A549 (cell line): ENCODE data around the gene ZNF205. TPM values are rescaled to one million over a fixed set of nuclear protein-coding genes. Genes with fewer than 3 reads are reported as not detected.

Source experiments
- ATAC-seq, 2 experiments: fragments of 200-7000 bp in 1 of 2; fragments of >200 bp in 1 of 2; cut with Nextera tagmentation in 1 of 2; cut with Tn5 transposase in 1 of 2; 3 replicates each; pipeline versions ENCODE4 v1.8.0 to v1.9.1; 2018 to 2020; ENCODE audit warnings: mild to moderate bottlenecking in 1 of 2, moderate library complexity in 1 of 2
- CTCF ChIA-PET: fragments of 300-600 bp; sonication (Branson Sonifier 250); formaldehyde crosslinking; extraction: SDS; loops from one replicate; lab custom pipeline; 2021; ENCODE audit warnings: antibody characterized with exemption, inconsistent platforms; lab: Yijun Ruan, JAX
- POLR2A ChIA-PET: fragments of 350-600 bp; formaldehyde crosslinking; extraction: SDS; loops from one replicate; lab custom pipeline; 2021; ENCODE audit warnings: antibody characterized with exemption, inconsistent platforms; lab: Yijun Ruan, JAX
- DNase-seq, 2 experiments: peaks; one replicate each; pipeline versions ENCODE4 v3.0.0 to v3.0.0-alpha.2; 2011 to 2016; ENCODE audit warnings: low read depth in 1 of 2, low spot score in 1 of 2
- FAIRE-seq: peaks from 2 replicates; lab custom pipeline; 2011; peaks lifted over from hg19 to GRCh38; lab: Jason Lieb, UNC
- H3K27ac ChIP-seq, 2 experiments: fragments of >200 bp; sonication (Bioruptor Twin); formaldehyde crosslinking; 3 replicates each; pipeline ENCODE4 v1.5.1; 2016 to 2017
- H3K4me1 ChIP-seq: fragments of >200 bp; sonication (Bioruptor Twin); formaldehyde crosslinking; 3 replicates; pipeline ENCODE4 v1.6.1; 2016
- H3K4me2 ChIP-seq: fragments of >200 bp; sonication (Bioruptor Twin); formaldehyde crosslinking; 3 replicates; pipeline ENCODE4 v1.6.1; 2016
- H3K4me3 ChIP-seq: fragments of >200 bp; sonication (Bioruptor Twin); formaldehyde crosslinking; 3 replicates; pipeline ENCODE4 v1.5.1; 2016
- H3K9me3 ChIP-seq: fragments of >200 bp; sonication (Bioruptor Twin); formaldehyde crosslinking; 3 replicates; pipeline ENCODE4 v1.6.1; 2016
- BHLHE40 ChIP-seq: IDR thresholded peaks from 2 replicates; pipeline ENCODE4 v1.6.1; 2012; ENCODE audit warnings: low read depth, low read length, inconsistent platforms
- CBX8 ChIP-seq: fragments of 200-600 bp; sonication (generic); IDR thresholded peaks from 2 replicates; pipeline ENCODE4 v1.6.1; 2016
- EHMT2 ChIP-seq: fragments of 200-600 bp; sonication (generic); IDR thresholded peaks from 2 replicates; pipeline ENCODE4 v1.6.1; 2016; ENCODE audit warnings: antibody characterized with exemption, low read depth, mild to moderate bottlenecking, moderate library complexity
- ESRRA ChIP-seq: fragments of 150-350 bp; IDR thresholded peaks from 2 replicates; pipeline ENCODE4 v1.6.1; 2014; ENCODE audit warnings: mild to moderate bottlenecking, low read length, borderline replicate concordance
- FOSL2 ChIP-seq, 2 experiments: fragments of 450-650 bp in 1 of 2; fragments of >200 bp in 1 of 2; sonication (Bioruptor Twin) in 1 of 2; formaldehyde crosslinking; IDR thresholded peaks; 2 replicates each; pipeline versions ENCODE4 v1.5.0 to v1.6.1; 2016 to 2020; ENCODE audit warnings: mild to moderate bottlenecking in 1 of 2, moderate library complexity in 1 of 2
- FOXS1 ChIP-seq: fragments of 250-450 bp; sonication (Bioruptor Pico); IDR thresholded peaks from 2 replicates; pipeline ENCODE4 v1.5.0; 2020; ENCODE audit warnings: mild to moderate bottlenecking, moderate library complexity
- HOXA7 ChIP-seq: fragments of 250-450 bp; sonication (Bioruptor Pico); IDR thresholded peaks from 2 replicates; pipeline ENCODE4 v1.5.0; 2020; ENCODE audit warnings: mild to moderate bottlenecking, moderate library complexity
- HOXB13 ChIP-seq: fragments of 250-450 bp; sonication (Bioruptor Pico); IDR thresholded peaks from 2 replicates; pipeline ENCODE4 v1.5.0; 2020; ENCODE audit warnings: low read depth, mild to moderate bottlenecking, moderate library complexity
- KDM1A ChIP-seq: fragments of 200-600 bp; sonication (generic); IDR thresholded peaks from 2 replicates; pipeline ENCODE4 v1.6.1; 2016; ENCODE audit warnings: low read depth, mild to moderate bottlenecking
- KDM5A ChIP-seq: fragments of 200-600 bp; sonication (generic); IDR thresholded peaks from 2 replicates; pipeline ENCODE4 v1.6.1; 2016; ENCODE audit warnings: antibody characterized with exemption, mild to moderate bottlenecking
- MYC ChIP-seq: IDR thresholded peaks from 2 replicates; pipeline ENCODE4 v1.6.1; 2012; ENCODE audit warnings: mild to moderate bottlenecking, inconsistent platforms, low read length, improper control_type of control experiment, borderline replicate concordance
- NPAS2 ChIP-seq: fragments of 250-450 bp; sonication (Bioruptor Pico); IDR thresholded peaks from 2 replicates; pipeline ENCODE4 v1.8.0; 2022; ENCODE audit warnings: mild to moderate bottlenecking, moderate library complexity, borderline replicate concordance
- RARB ChIP-seq: fragments of 250-450 bp; sonication (Bioruptor Pico); IDR thresholded peaks from 2 replicates; pipeline ENCODE4 v1.8.0; 2021; ENCODE audit warnings: mild to moderate bottlenecking, moderate library complexity
- RFX5 ChIP-seq: fragments of 450-650 bp; IDR thresholded peaks from 2 replicates; pipeline ENCODE4 v1.7.1; 2014; ENCODE audit warnings: antibody characterized with exemption, mild to moderate bottlenecking, moderate library complexity
- RNF2 ChIP-seq: fragments of 200-600 bp; sonication (generic); IDR thresholded peaks from 2 replicates; pipeline ENCODE4 v1.6.1; 2016; ENCODE audit warnings: low read depth, mild to moderate bottlenecking, antibody characterized with exemption, moderate library complexity, borderline replicate concordance
- TP53 ChIP-seq: fragments of 250-450 bp; sonication (Bioruptor Pico); IDR thresholded peaks from 2 replicates; pipeline ENCODE4 v1.5.0; 2021; ENCODE audit warnings: mild to moderate bottlenecking, moderate library complexity
- ZSCAN20 ChIP-seq: fragments of 250-450 bp; sonication (Bioruptor Pico); IDR thresholded peaks from 2 replicates; pipeline ENCODE4 v1.8.0; 2022; ENCODE audit warnings: mild to moderate bottlenecking, moderate library complexity
- WGBS: methylation state at CpG from one replicate; pipeline ENCODE4 v1.1.6; 2017; ENCODE audit errors: missing lambda C conversion rate; 5-methylcytosine and 5-hydroxymethylcytosine counted together
- polyA plus RNA-seq, 4 experiments: library from polyadenylated mRNA; depleted of rRNA in 3 of 4; stranded (reverse); fragments of >200 nt; fragmentation: RNase III in 1 of 4; extraction: RNeasy Plus Mini Kit Qiagen cat#74134 plus additional on column Dnase treatment in 1 of 4; gene quantifications; 2 replicates in 3 of 4; 3 replicates in 1 of 4; pipeline ENCODE4 v1.2.3, GENCODE V29; 2011 to 2017
- TF ChIP-seq, protein P1 (sequence below): IDR thresholded peaks from 2 replicates; pipeline ENCODE4 v1.6.1; 2012
- TF ChIP-seq, protein P2 (sequence below): fragments of >200 bp; sonication (Bioruptor Twin); formaldehyde crosslinking; IDR thresholded peaks from 3 replicates; pipeline ENCODE4 v1.6.1; 2016
- TF ChIP-seq, protein P3 (sequence below): fragments of 150-350 bp; IDR thresholded peaks from 2 replicates; pipeline ENCODE4 v1.6.1; 2014; ENCODE audit warnings: low read depth, mild to moderate bottlenecking, low read length
- TF ChIP-seq, protein P4 (sequence below): fragments of 250-450 bp; sonication (Bioruptor Pico); IDR thresholded peaks from 2 replicates; pipeline ENCODE4 v1.5.0; 2021; ENCODE audit warnings: mild to moderate bottlenecking, moderate library complexity, borderline replicate concordance

The ZNF205 gene
- polyA plus RNA-seq, 2 of the 4 experiments (the other 2 are of a cell fraction) = 4.3 to 9.6 TPM

DNA sequence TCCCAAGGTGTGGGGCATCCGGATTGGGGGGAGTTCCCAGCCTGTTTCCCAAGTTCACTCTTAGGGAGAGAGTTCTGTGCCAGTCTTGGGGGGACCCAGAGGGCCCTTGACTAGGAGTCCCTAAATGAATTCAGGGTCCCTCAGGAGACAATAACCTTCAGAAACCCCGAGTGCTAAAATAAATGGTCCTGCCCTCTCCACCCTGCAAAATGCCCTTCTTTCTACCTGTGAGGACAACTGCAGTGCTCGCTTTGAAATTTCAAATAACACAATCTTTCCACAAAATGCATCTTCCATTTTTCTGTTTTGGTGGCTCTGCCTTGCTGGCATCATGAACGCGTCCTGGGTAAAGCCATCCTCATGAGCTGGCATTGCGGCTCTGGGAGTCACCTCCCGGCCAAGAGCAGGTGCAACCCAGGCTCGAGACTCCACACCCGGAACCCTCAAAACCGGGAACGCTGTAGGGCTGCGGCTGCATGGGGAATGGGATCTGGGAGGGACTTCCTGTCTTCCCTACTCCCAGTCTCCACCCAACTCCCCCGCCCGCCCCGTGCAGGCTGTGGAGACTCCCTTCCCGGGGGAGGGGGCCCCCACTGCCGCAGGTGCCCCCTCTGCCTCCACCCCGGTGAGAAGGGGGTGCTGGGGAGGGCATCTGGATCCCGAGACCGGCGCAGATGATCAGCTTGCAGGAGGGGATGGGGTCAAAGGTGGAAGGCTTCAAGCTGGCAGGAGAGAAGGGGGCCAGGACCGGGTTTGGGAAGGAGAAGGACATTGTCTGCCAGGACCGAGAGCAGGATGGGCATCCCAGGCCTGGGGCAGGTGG lies at the start of gene ZNF205 (continued):
- no peak for TF ChIP-seq KDM1A
- TF ChIP-seq BHLHE40 = 0 out of 2 replicates have a peak, but pooled peaks have one; percentile 21

DNA sequence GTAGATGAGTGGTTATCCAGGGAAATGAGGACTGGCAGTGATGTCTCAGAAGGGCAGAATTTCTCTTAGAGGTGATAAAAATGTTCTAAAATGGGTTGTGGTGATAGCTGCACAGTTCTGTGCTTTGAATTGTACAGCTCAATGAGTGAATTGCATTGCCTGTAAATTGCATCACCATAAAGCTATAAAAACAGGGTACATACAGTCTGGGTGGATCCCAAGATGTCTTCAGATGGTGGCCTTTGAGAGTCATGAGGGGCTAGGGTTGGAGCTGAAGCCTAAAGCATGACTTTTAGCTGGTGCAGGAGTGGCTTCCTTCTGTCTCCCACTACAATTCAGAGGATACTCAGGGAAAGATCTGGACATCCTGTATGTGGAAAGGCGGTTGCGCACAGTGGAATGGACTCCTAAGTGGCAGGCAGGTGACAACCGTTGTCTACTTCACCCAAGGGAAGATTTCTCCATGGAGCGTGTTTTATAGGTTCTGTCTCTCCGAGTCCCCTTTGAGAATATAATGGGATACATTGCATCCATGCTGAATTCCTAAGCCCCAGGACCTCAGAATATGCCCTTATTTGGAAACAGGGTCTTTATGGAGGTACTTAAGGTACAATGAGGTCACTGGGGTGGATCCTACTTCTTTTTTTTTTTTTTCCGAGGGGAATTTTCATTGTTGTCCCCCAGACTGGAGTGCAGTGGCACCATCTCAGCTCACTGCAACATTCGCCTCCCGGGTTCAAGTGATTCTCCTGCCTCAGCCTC lies 48.6 kb upstream of the ZNF205 start:
- 91% methylated on average over 8 of the region's 8 CpGs for WGBS
- ATAC-seq (no peak), FAIRE-seq (no peak), DNase-seq (no peak)
- TF ChIP-seq TP53 (CRISPR knock-in tag) (no peak), RFX5 (no peak), NPAS2 (no peak), BHLHE40 (no peak), CBX8 (no peak), HOXB13 (CRISPR knock-in tag) (no peak), MYC (no peak), RNF2 (no peak), RARB (CRISPR knock-in tag) (no peak), ESRRA (no peak), HOXA7 (CRISPR knock-in tag) (no peak), FOSL2 (IDR thresholded peaks at IDR 0.05) (no peak), FOSL2 (CRISPR knock-in tag; IDR thresholded peaks at IDR 0.05) (no peak), KDM5A (no peak), EHMT2 (no peak), FOXS1 (no peak), ZSCAN20 (CRISPR knock-in tag) (no peak)
- TF ChIP-seq, protein P1, sequence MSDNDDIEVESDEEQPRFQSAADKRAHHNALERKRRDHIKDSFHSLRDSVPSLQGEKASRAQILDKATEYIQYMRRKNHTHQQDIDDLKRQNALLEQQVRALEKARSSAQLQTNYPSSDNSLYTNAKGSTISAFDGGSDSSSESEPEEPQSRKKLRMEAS = no peak
- TF ChIP-seq, protein P2, sequence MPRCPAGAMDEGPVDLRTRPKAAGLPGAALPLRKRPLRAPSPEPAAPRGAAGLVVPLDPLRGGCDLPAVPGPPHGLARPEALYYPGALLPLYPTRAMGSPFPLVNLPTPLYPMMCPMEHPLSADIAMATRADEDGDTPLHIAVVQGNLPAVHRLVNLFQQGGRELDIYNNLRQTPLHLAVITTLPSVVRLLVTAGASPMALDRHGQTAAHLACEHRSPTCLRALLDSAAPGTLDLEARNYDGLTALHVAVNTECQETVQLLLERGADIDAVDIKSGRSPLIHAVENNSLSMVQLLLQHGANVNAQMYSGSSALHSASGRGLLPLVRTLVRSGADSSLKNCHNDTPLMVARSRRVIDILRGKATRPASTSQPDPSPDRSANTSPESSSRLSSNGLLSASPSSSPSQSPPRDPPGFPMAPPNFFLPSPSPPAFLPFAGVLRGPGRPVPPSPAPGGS = no peak
- TF ChIP-seq, protein P3, sequence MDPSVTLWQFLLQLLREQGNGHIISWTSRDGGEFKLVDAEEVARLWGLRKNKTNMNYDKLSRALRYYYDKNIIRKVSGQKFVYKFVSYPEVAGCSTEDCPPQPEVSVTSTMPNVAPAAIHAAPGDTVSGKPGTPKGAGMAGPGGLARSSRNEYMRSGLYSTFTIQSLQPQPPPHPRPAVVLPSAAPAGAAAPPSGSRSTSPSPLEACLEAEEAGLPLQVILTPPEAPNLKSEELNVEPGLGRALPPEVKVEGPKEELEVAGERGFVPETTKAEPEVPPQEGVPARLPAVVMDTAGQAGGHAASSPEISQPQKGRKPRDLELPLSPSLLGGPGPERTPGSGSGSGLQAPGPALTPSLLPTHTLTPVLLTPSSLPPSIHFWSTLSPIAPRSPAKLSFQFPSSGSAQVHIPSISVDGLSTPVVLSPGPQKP = no peak
- TF ChIP-seq, protein P4, sequence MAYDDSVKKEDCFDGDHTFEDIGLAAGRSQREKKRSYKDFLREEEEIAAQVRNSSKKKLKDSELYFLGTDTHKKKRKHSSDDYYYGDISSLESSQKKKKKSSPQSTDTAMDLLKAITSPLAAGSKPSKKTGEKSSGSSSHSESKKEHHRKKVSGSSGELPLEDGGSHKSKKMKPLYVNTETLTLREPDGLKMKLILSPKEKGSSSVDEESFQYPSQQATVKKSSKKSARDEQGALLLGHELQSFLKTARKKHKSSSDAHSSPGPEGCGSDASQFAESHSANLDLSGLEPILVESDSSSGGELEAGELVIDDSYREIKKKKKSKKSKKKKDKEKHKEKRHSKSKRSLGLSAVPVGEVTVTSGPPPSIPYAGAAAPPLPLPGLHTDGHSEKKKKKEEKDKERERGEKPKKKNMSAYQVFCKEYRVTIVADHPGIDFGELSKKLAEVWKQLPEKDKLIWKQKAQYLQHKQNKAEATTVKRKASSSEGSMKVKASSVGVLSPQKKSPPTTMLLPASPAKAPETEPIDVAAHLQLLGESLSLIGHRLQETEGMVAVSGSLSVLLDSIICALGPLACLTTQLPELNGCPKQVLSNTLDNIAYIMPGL (CRISPR knock-in tag) = no peak
- Histone ChIP-seq H3K9me3 (no peaks in the 10 kb centered on the region), H3K4me2 (no peak overlapping the region), H3K27ac (no peak overlapping the region), H3K4me3 (no peak overlapping the region), H3K4me1 (peaks cover 23% of the 10 kb centered on the region)
- ChIA-PET CTCF (interaction anchor here (0.6 to 12.4 kb wide), 12 partner anchors 12 to 110 kb away, joined by 3 to 186 read pairs (median 4); partner anchors contain the start of genes ZNF213 and ZSCAN10), POLR2A (no interaction called here)
